Measurements from ENCODE around the gene LRRC71.

Gene LRRC71

GRCh38 chr1:156920233-156921052, at the start of gene LRRC71:
Gene LRRC71, plus strand, starts transcription at chr1:156920632. Its CDS starts 172 bp downstream, at chr1:156920804.
- DNase-seq = peak; percentile 65

GRCh38 chr1:156873659-156874058, 46.8 kb upstream of the LRRC71 start:
- DNase-seq = no peak

- DNase-seq = no peak
Measured at GRCh38 chr1:156874142-156874541, 46.3 kb upstream of the LRRC71 start.

GRCh38 chr1:156874572-156875340, 45.7 kb upstream of the LRRC71 start:
- DNase-seq = no peak

GRCh38 chr1:156875341-156875615, 45.2 kb upstream of the LRRC71 start:
- DNase-seq = no peak

- DNase-seq = no peak
Measured at GRCh38 chr1:156876281-156876680, 44.2 kb upstream of the LRRC71 start.

GRCh38 chr1:156877433-156878170, 42.8 kb upstream of the LRRC71 start:
- no peak for DNase-seq

- no peak for DNase-seq
Measured at GRCh38 chr1:156879876-156880275, 40.6 kb upstream of the LRRC71 start.

GRCh38 chr1:156880473-156880872, 40.0 kb upstream of the LRRC71 start:
- no peak for DNase-seq

GRCh38 chr1:156881101-156881500, 39.3 kb upstream of the LRRC71 start:
- no peak for DNase-seq

- DNase-seq = no peak
Measured at GRCh38 chr1:156881663-156882062, 38.8 kb upstream of the LRRC71 start.

- no peak for DNase-seq
Measured at GRCh38 chr1:156882543-156882942, 37.9 kb upstream of the LRRC71 start.

GRCh38 chr1:156883919-156884318, 36.5 kb upstream of the LRRC71 start:
- DNase-seq = no peak

GRCh38 chr1:156884560-156885184, 35.8 kb upstream of the LRRC71 start:
- no peak for DNase-seq

GRCh38 chr1:156885314-156885713, 35.1 kb upstream of the LRRC71 start:
- DNase-seq = no peak

- no peak for DNase-seq
Measured at GRCh38 chr1:156885880-156886355, 34.5 kb upstream of the LRRC71 start.

GRCh38 chr1:156886583-156887281, 33.7 kb upstream of the LRRC71 start:
- DNase-seq = no peak

GRCh38 chr1:156887317-156887716, 33.1 kb upstream of the LRRC71 start:
- no peak for DNase-seq

GRCh38 chr1:156887734-156888133, 32.7 kb upstream of the LRRC71 start:
- no peak for DNase-seq

- DNase-seq = peak; percentile 73
Measured at GRCh38 chr1:156889802-156890580, 30.4 kb upstream of the LRRC71 start.
